ENCODE data around the gene CABCOCO1.

Gene CABCOCO1

GRCh38 chr10:61761825-61762217 lies 99.1 kb downstream of the CABCOCO1 start:
- no peak overlapping the region for H3K4me3 ChIP-seq (ENCODE audit: low read depth in 1 of 5, low read length in 5 of 5)
- no peaks in the 10 kb centered on the region for H3K27me3 ChIP-seq (ENCODE audit: control insufficient read depth in 5 of 5, insufficient read depth in 4 of 5, low read length in 5 of 5)
- H3K4me1 ChIP-seq (ENCODE audit: control insufficient read depth in 5 of 5, insufficient read depth in 5 of 5, low read length in 5 of 5): no peaks in the 10 kb centered on the region
- H3K9me3 ChIP-seq (ENCODE audit: control insufficient read depth in 5 of 5, low read length in 5 of 5): no peaks in the 10 kb centered on the region
- H3K36me3 ChIP-seq (ENCODE audit: control insufficient read depth in 5 of 5, insufficient read depth in 5 of 5, low read length in 5 of 5): no peaks in the 10 kb centered on the region
- no peak overlapping the region for H3K27ac ChIP-seq (ENCODE audit: low read depth, low read length)
- H3K9ac ChIP-seq (ENCODE audit: low read length in 5 of 5): no peak overlapping the region

GRCh38 chr10:61763778-61764177 lies 101.0 kb downstream of the CABCOCO1 start:
- Histone ChIP-seq H3K4me1 (ENCODE audit: control insufficient read depth in 5 of 5, insufficient read depth in 5 of 5, low read length in 5 of 5) (no peaks in the 10 kb centered on the region), H3K9ac (ENCODE audit: low read length in 5 of 5) (no peak overlapping the region)

GRCh38 chr10:61764486-61764885 lies 101.8 kb downstream of the CABCOCO1 start:
- H3K4me3 ChIP-seq (ENCODE audit: low read depth in 1 of 5, low read length in 5 of 5): no peak overlapping the region
- no peaks in the 10 kb centered on the region for H3K27me3 ChIP-seq (ENCODE audit: control insufficient read depth in 5 of 5, insufficient read depth in 4 of 5, low read length in 5 of 5)
- no peak overlapping the region for H3K9ac ChIP-seq (ENCODE audit: low read length in 5 of 5)
- H3K27ac ChIP-seq (ENCODE audit: low read depth, low read length): no peak overlapping the region
- no peaks in the 10 kb centered on the region for H3K36me3 ChIP-seq (ENCODE audit: control insufficient read depth in 5 of 5, insufficient read depth in 5 of 5, low read length in 5 of 5)
- no peaks in the 10 kb centered on the region for H3K9me3 ChIP-seq (ENCODE audit: control insufficient read depth in 5 of 5, low read length in 5 of 5)
- no peaks in the 10 kb centered on the region for H3K4me1 ChIP-seq (ENCODE audit: control insufficient read depth in 5 of 5, insufficient read depth in 5 of 5, low read length in 5 of 5)

More at GRCh38 chr10:61763778-61764177, 101.0 kb downstream of the CABCOCO1 start:
- H3K27me3 ChIP-seq (ENCODE audit: control insufficient read depth in 5 of 5, insufficient read depth in 4 of 5, low read length in 5 of 5): no peaks in the 10 kb centered on the region
- no peaks in the 10 kb centered on the region for H3K9me3 ChIP-seq (ENCODE audit: control insufficient read depth in 5 of 5, low read length in 5 of 5)
- no peaks in the 10 kb centered on the region for H3K36me3 ChIP-seq (ENCODE audit: control insufficient read depth in 5 of 5, insufficient read depth in 5 of 5, low read length in 5 of 5)
- H3K27ac ChIP-seq (ENCODE audit: low read depth, low read length): no peak overlapping the region
- no peak overlapping the region for H3K4me3 ChIP-seq (ENCODE audit: low read depth in 1 of 5, low read length in 5 of 5)

GRCh38 chr10:61765176-61766087 lies 102.7 kb downstream of the CABCOCO1 start:
- Histone ChIP-seq H3K9me3 (ENCODE audit: control insufficient read depth in 5 of 5, low read length in 5 of 5) (no peaks in the 10 kb centered on the region), H3K27ac (ENCODE audit: low read depth, low read length) (no peak overlapping the region), H3K4me3 (ENCODE audit: low read depth in 1 of 5, low read length in 5 of 5) (no peak overlapping the region), H3K4me1 (ENCODE audit: control insufficient read depth in 5 of 5, insufficient read depth in 5 of 5, low read length in 5 of 5) (no peaks in the 10 kb centered on the region), H3K36me3 (ENCODE audit: control insufficient read depth in 5 of 5, insufficient read depth in 5 of 5, low read length in 5 of 5) (no peaks in the 10 kb centered on the region), H3K9ac (ENCODE audit: low read length in 5 of 5) (no peak overlapping the region), H3K27me3 (ENCODE audit: control insufficient read depth in 5 of 5, insufficient read depth in 4 of 5, low read length in 5 of 5) (no peaks in the 10 kb centered on the region)

GRCh38 chr10:61766927-61767326 lies 104.2 kb downstream of the CABCOCO1 start:
- Histone ChIP-seq H3K9me3 (ENCODE audit: control insufficient read depth in 5 of 5, low read length in 5 of 5) (no peaks in the 10 kb centered on the region), H3K4me1 (ENCODE audit: control insufficient read depth in 5 of 5, insufficient read depth in 5 of 5, low read length in 5 of 5) (no peaks in the 10 kb centered on the region), H3K36me3 (ENCODE audit: control insufficient read depth in 5 of 5, insufficient read depth in 5 of 5, low read length in 5 of 5) (no peaks in the 10 kb centered on the region), H3K9ac (ENCODE audit: low read length in 5 of 5) (no peak overlapping the region), H3K4me3 (ENCODE audit: low read depth in 1 of 5, low read length in 5 of 5) (no peak overlapping the region), H3K27ac (ENCODE audit: low read depth, low read length) (no peak overlapping the region), H3K27me3 (ENCODE audit: control insufficient read depth in 5 of 5, insufficient read depth in 4 of 5, low read length in 5 of 5) (no peaks in the 10 kb centered on the region)

- Histone ChIP-seq H3K36me3 (ENCODE audit: control insufficient read depth in 5 of 5, insufficient read depth in 5 of 5, low read length in 5 of 5) (no peaks in the 10 kb centered on the region), H3K4me1 (ENCODE audit: control insufficient read depth in 5 of 5, insufficient read depth in 5 of 5, low read length in 5 of 5) (no peaks in the 10 kb centered on the region), H3K27ac (ENCODE audit: low read depth, low read length) (no peak overlapping the region), H3K27me3 (ENCODE audit: control insufficient read depth in 5 of 5, insufficient read depth in 4 of 5, low read length in 5 of 5) (no peaks in the 10 kb centered on the region), H3K9ac (ENCODE audit: low read length in 5 of 5) (no peak overlapping the region), H3K9me3 (ENCODE audit: control insufficient read depth in 5 of 5, low read length in 5 of 5) (no peaks in the 10 kb centered on the region), H3K4me3 (ENCODE audit: low read depth in 1 of 5, low read length in 5 of 5) (no peak overlapping the region)
These were observed 111.3 kb downstream of the CABCOCO1 start for GRCh38 chr10:61774031-61774430.

GRCh38 chr10:61775111-61775510 lies 112.4 kb downstream of the CABCOCO1 start:
- Histone ChIP-seq H3K9ac (ENCODE audit: low read length in 5 of 5) (no peak overlapping the region), H3K9me3 (ENCODE audit: control insufficient read depth in 5 of 5, low read length in 5 of 5) (no peaks in the 10 kb centered on the region)

GRCh38 chr10:61776615-61777266 lies 114.0 kb downstream of the CABCOCO1 start:
- no peaks in the 10 kb centered on the region for H3K27me3 ChIP-seq (ENCODE audit: control insufficient read depth in 5 of 5, insufficient read depth in 4 of 5, low read length in 5 of 5)
- no peaks in the 10 kb centered on the region for H3K36me3 ChIP-seq (ENCODE audit: control insufficient read depth in 5 of 5, insufficient read depth in 5 of 5, low read length in 5 of 5)
- no peak overlapping the region for H3K27ac ChIP-seq (ENCODE audit: low read depth, low read length)

More at GRCh38 chr10:61775111-61775510, 112.4 kb downstream of the CABCOCO1 start:
- no peak overlapping the region for H3K27ac ChIP-seq (ENCODE audit: low read depth, low read length)
- H3K27me3 ChIP-seq (ENCODE audit: control insufficient read depth in 5 of 5, insufficient read depth in 4 of 5, low read length in 5 of 5): no peaks in the 10 kb centered on the region
- no peak overlapping the region for H3K4me3 ChIP-seq (ENCODE audit: low read depth in 1 of 5, low read length in 5 of 5)
- H3K4me1 ChIP-seq (ENCODE audit: control insufficient read depth in 5 of 5, insufficient read depth in 5 of 5, low read length in 5 of 5): no peaks in the 10 kb centered on the region
- no peaks in the 10 kb centered on the region for H3K36me3 ChIP-seq (ENCODE audit: control insufficient read depth in 5 of 5, insufficient read depth in 5 of 5, low read length in 5 of 5)

GRCh38 chr10:61778137-61778536 lies 115.4 kb downstream of the CABCOCO1 start:
- no peak overlapping the region for H3K4me3 ChIP-seq (ENCODE audit: low read depth in 1 of 5, low read length in 5 of 5)
- H3K27me3 ChIP-seq (ENCODE audit: control insufficient read depth in 5 of 5, insufficient read depth in 4 of 5, low read length in 5 of 5): no peaks in the 10 kb centered on the region
- no peaks in the 10 kb centered on the region for H3K9me3 ChIP-seq (ENCODE audit: control insufficient read depth in 5 of 5, low read length in 5 of 5)
- no peak overlapping the region for H3K27ac ChIP-seq (ENCODE audit: low read depth, low read length)
- no peaks in the 10 kb centered on the region for H3K4me1 ChIP-seq (ENCODE audit: control insufficient read depth in 5 of 5, insufficient read depth in 5 of 5, low read length in 5 of 5)
- H3K36me3 ChIP-seq (ENCODE audit: control insufficient read depth in 5 of 5, insufficient read depth in 5 of 5, low read length in 5 of 5): no peaks in the 10 kb centered on the region
- H3K9ac ChIP-seq (ENCODE audit: low read length in 5 of 5): no peak overlapping the region

More at GRCh38 chr10:61776615-61777266, 114.0 kb downstream of the CABCOCO1 start:
- no peak overlapping the region for H3K4me3 ChIP-seq (ENCODE audit: low read depth in 1 of 5, low read length in 5 of 5)
- H3K9ac ChIP-seq (ENCODE audit: low read length in 5 of 5): no peak overlapping the region
- no peaks in the 10 kb centered on the region for H3K4me1 ChIP-seq (ENCODE audit: control insufficient read depth in 5 of 5, insufficient read depth in 5 of 5, low read length in 5 of 5)
- no peaks in the 10 kb centered on the region for H3K9me3 ChIP-seq (ENCODE audit: control insufficient read depth in 5 of 5, low read length in 5 of 5)

GRCh38 chr10:61779276-61779675 lies 116.5 kb downstream of the CABCOCO1 start:
- Histone ChIP-seq H3K27me3 (ENCODE audit: control insufficient read depth in 5 of 5, insufficient read depth in 4 of 5, low read length in 5 of 5) (no peaks in the 10 kb centered on the region), H3K9me3 (ENCODE audit: control insufficient read depth in 5 of 5, low read length in 5 of 5) (no peaks in the 10 kb centered on the region), H3K4me1 (ENCODE audit: control insufficient read depth in 5 of 5, insufficient read depth in 5 of 5, low read length in 5 of 5) (no peaks in the 10 kb centered on the region), H3K36me3 (ENCODE audit: control insufficient read depth in 5 of 5, insufficient read depth in 5 of 5, low read length in 5 of 5) (no peaks in the 10 kb centered on the region), H3K9ac (ENCODE audit: low read length in 5 of 5) (no peak overlapping the region), H3K27ac (ENCODE audit: low read depth, low read length) (no peak overlapping the region), H3K4me3 (ENCODE audit: low read depth in 1 of 5, low read length in 5 of 5) (no peak overlapping the region)

All from subcutaneous abdominal adipose tissue (tissue), 5 donors.